ENCODE data around the gene PDLIM1. TPM values are rescaled to one million over a fixed set of nuclear protein-coding genes. Genes with fewer than 3 reads are reported as not detected.
A peak's percentile ranks its signal among the peaks of the same experiment; 100 is the strongest.

Gene PDLIM1
- total and polyA plus RNA-seq, 9 donors = 6.1 to 76.7 (median 47.8) TPM

DNA sequence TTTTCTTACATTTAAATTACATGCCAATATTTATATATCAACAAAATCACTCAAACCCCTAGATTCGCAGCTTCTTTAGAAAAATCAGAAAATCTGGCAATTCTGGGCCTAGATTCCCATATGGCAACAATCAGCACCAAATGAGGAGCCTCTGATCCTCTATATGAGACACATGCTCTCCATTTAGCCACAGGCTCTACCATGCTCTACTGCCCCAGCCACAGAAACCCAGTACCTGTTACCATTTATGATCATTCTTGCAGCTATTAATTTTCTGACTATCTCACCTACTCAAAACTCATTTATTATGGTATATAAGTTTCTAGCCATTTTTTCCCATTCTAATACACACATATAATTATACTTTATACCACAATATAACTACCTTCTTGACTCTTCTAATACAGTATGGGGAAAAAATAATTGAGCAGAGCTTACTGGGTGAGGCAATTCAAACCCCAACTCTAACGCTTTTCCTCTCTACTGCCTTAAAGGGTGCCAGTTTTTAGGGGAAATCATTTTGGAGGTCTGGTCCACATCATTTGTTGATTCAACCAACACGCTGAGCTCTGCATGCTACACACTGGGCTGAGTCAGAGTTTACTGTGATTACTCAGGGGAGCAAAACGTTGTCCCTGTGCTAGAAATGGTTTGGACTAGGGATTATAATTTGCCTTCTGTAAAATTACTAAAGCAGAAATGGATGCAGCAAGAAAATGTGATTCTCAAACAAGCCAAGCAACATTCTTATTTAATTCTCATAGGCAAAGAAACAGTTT, 11.6 kb downstream of the PDLIM1 start:
- 100% methylated on average over 1 of the region's 4 CpGs for WGBS (ENCODE audit: insufficient coverage)

DNA sequence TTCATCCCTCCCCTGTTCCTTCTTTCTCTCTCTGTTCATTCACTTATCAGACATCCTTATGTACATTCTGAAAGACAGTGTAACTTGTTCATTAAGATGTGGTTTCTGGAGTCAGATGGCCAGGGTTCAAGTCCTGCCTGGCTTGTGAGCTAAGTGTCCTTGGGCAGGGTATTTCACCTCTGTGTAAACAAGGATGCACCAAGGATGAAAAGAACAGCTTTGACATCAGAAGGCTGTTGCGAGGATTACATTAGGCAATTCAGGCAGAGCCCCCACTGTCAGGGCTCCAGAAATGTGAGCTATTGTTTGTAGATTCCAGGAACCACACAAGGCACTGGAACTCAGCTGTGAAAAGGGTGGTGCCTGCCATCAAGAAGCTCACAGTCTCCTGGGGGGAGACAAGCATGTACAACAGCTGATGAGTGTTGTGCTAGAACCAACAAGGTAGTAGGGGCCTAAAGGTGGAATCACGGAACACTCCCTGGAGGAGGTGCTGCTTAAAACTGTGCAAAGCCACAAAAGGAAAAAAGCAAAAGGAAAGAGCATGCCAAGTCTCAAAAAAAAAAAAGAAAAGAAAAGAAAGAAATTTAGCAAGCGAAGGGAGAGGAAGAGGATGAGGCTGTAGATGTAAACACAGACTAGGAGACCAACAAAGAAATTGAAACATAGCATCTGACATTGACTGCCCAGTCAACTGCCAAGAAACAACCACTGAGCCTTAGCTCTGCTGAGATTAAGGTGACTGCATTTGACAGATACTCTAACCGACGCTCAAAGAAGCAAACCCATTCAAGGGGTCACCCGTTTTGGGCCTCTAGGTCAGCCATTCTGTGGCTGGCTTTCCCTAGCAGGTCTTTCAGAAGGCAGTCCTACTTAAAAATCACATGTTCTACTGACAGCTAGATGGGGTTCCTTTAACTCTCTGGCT, 12.5 kb downstream of the PDLIM1 start:
- H3K36me3 ChIP-seq (ENCODE audit: control insufficient read depth, insufficient read depth, low read length) = no peaks in the 10 kb centered on the region
- no peak for DNase-seq
- H3K4me3 ChIP-seq (ENCODE audit: low read length) = no peak overlapping the region
- H3K27me3 ChIP-seq (ENCODE audit: control insufficient read depth, insufficient read depth, low read length) = no peaks in the 10 kb centered on the region
- no peak overlapping the region for H3K27ac ChIP-seq (ENCODE audit: low read length)
- H3K4me1 ChIP-seq (ENCODE audit: control insufficient read depth, insufficient read depth, low read length) = peaks cover 3% of the 10 kb centered on the region
- no peaks in the 10 kb centered on the region for H3K9me3 ChIP-seq (replicated peaks; ENCODE audit: control insufficient read depth, low read depth, low read length)
- 72% methylated on average over 5 of the region's 6 CpGs for WGBS (ENCODE audit: insufficient coverage)

More for the DNA sequence above, 11.6 kb downstream of the PDLIM1 start:
- no peak for DNase-seq
- H3K36me3 ChIP-seq (ENCODE audit: control insufficient read depth, insufficient read depth, low read length) = no peaks in the 10 kb centered on the region
- H3K9me3 ChIP-seq (replicated peaks; ENCODE audit: control insufficient read depth, low read depth, low read length) = no peaks in the 10 kb centered on the region
- no peak overlapping the region for H3K27ac ChIP-seq (ENCODE audit: low read length)
- no peak overlapping the region for H3K4me3 ChIP-seq (ENCODE audit: low read length)
- H3K4me1 ChIP-seq (ENCODE audit: control insufficient read depth, insufficient read depth, low read length) = peaks cover 2% of the 10 kb centered on the region
- no peaks in the 10 kb centered on the region for H3K27me3 ChIP-seq (ENCODE audit: control insufficient read depth, insufficient read depth, low read length)

DNA sequence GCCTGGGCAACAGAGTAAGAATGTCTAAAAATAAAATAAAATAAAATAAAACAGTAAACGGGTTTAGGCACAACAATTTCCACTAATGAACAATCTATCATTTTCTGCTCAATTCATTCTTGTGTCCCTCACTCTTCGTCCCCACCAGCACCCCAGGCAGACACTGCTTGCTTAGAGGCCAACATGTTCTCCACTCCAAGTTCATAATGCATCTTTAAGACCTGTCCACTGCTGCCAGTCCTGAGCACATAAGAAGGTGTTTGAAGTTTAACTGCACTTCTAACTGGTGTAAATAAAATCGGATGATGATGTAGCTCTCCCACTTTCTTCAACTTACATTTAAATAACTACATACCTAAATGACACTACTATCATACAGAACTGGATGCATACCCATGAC, 13.2 kb downstream of the PDLIM1 start:
- Histone ChIP-seq H3K27ac (ENCODE audit: low read length) (no peak overlapping the region), H3K4me3 (ENCODE audit: low read length) (no peak overlapping the region), H3K9me3 (replicated peaks; ENCODE audit: control insufficient read depth, low read depth, low read length) (no peaks in the 10 kb centered on the region), H3K27me3 (ENCODE audit: control insufficient read depth, insufficient read depth, low read length) (no peaks in the 10 kb centered on the region), H3K4me1 (ENCODE audit: control insufficient read depth, insufficient read depth, low read length) (peaks cover 4% of the 10 kb centered on the region), H3K36me3 (ENCODE audit: control insufficient read depth, insufficient read depth, low read length) (no peaks in the 10 kb centered on the region)
- 73% methylated on average over 2 of the region's 3 CpGs for WGBS (ENCODE audit: insufficient coverage)
- no peak for DNase-seq

DNA sequence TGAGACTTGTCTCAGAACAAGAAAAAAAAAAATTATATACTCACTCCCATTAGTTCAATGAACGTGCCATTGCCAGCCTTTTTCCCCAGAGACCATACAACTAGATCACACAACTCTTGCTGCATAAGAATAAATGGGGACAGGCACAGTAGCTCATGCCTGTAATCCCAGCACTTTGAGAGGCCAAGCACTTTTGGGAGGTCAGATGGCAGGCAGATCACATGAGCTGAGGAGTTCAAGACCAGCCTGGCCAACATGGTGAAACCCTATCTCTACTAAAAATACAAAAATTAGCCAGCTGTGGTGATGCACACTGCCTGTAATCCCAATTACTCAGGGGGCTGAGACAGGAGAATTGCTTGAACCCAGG, 13.6 kb downstream of the PDLIM1 start:
- peaks cover 4% of the 10 kb centered on the region for H3K4me1 ChIP-seq (ENCODE audit: control insufficient read depth, insufficient read depth, low read length)
- DNase-seq = no peak
- H3K27me3 ChIP-seq (ENCODE audit: control insufficient read depth, insufficient read depth, low read length) = no peaks in the 10 kb centered on the region
- 20% methylated on average over 1 of the region's 1 CpG for WGBS (ENCODE audit: insufficient coverage)
- H3K27ac ChIP-seq (ENCODE audit: low read length) = no peak overlapping the region
- H3K36me3 ChIP-seq (ENCODE audit: control insufficient read depth, insufficient read depth, low read length) = no peaks in the 10 kb centered on the region
- no peak overlapping the region for H3K4me3 ChIP-seq (ENCODE audit: low read length)
- H3K9me3 ChIP-seq (replicated peaks; ENCODE audit: control insufficient read depth, low read depth, low read length) = no peaks in the 10 kb centered on the region

DNA sequence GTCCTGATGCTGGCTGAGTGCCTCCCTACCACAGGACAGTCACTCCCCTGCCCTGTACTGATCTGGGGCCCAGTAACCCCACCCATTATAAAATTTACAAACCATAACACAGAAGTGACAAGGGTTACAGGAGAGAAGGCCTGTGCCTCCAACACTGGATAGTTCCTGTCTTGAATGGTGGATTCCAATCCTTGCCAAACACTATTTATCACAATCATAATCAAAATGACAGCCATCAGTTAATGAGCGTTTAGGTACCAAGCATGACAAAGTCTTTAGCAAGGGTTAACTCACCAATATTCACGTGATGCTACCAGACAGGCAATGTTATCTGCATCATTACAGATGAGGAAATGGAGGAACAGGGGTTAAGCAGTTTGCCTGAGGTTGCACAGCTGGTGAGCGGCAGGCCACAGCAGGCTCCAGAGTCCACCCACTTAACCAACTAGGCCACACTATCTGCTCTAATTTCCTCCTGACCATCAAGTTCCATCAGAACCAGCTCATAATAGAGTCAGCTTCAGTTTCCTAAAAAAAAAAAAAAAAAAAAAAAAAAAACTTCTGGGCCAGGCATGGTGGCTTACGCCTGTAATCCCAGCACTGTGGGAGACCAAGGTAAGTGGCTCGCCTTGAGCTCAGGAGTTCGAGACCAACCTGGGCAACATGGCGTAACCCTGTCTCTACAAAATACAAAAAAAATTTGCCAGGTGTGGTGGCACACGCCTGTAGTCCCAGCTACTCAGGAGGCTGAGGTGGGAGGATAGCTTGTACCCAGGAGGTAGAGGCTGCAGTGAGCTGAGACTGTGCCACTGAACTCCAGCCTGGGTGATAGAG, 14.2 kb downstream of the PDLIM1 start:
- no peak overlapping the region for H3K4me3 ChIP-seq (ENCODE audit: low read length)

DNA sequence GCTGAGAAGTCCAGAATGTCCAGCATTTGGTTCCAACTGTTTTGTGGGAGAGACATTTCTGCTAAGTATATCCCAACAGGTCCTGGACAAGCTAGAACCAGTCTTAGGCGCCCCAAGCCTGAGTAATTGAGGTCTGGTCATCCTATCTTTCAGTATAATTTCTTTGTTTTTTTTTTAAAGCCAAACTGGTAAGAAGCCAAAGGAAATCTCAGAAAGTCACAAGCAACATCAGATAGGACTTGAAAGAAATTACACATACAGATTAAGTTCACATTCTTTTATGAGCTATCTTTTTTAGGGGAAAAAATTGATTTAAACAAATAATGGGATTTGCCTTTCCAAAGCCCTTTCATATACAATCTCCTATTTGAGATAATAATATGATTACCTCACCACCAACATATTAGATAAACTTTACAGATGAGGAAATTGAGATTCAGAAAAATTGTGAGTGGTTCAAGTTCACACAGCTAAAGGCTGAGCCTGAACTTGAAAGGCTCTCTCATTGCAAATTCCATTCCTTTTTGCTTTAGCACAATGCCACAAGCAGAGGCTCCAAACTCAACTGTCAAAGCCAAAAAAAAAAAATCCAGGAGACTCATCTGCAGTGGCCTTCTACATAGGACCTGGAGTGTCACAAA, 15.0 kb downstream of the PDLIM1 start:
- H3K27ac ChIP-seq (ENCODE audit: low read length) = no peak overlapping the region
- H3K9me3 ChIP-seq (replicated peaks; ENCODE audit: control insufficient read depth, low read depth, low read length) = no peaks in the 10 kb centered on the region
- peaks cover 4% of the 10 kb centered on the region for H3K4me1 ChIP-seq (ENCODE audit: control insufficient read depth, insufficient read depth, low read length)
- no peak overlapping the region for H3K4me3 ChIP-seq (ENCODE audit: low read length)
- no peak for DNase-seq
- H3K36me3 ChIP-seq (ENCODE audit: control insufficient read depth, insufficient read depth, low read length) = no peaks in the 10 kb centered on the region
- WGBS (ENCODE audit: insufficient coverage) = no CpG with 5 or more reads among the region's 1 CpG
- H3K27me3 ChIP-seq (ENCODE audit: control insufficient read depth, insufficient read depth, low read length) = no peaks in the 10 kb centered on the region

More for the DNA sequence above, 14.2 kb downstream of the PDLIM1 start:
- Histone ChIP-seq H3K27me3 (ENCODE audit: control insufficient read depth, insufficient read depth, low read length) (no peaks in the 10 kb centered on the region), H3K9me3 (replicated peaks; ENCODE audit: control insufficient read depth, low read depth, low read length) (no peaks in the 10 kb centered on the region), H3K36me3 (ENCODE audit: control insufficient read depth, insufficient read depth, low read length) (no peaks in the 10 kb centered on the region), H3K27ac (ENCODE audit: low read length) (no peak overlapping the region), H3K4me1 (ENCODE audit: control insufficient read depth, insufficient read depth, low read length) (peaks cover 4% of the 10 kb centered on the region)
- 100% methylated on average over 3 of the region's 8 CpGs for WGBS (ENCODE audit: insufficient coverage)
- DNase-seq = no peak

DNA sequence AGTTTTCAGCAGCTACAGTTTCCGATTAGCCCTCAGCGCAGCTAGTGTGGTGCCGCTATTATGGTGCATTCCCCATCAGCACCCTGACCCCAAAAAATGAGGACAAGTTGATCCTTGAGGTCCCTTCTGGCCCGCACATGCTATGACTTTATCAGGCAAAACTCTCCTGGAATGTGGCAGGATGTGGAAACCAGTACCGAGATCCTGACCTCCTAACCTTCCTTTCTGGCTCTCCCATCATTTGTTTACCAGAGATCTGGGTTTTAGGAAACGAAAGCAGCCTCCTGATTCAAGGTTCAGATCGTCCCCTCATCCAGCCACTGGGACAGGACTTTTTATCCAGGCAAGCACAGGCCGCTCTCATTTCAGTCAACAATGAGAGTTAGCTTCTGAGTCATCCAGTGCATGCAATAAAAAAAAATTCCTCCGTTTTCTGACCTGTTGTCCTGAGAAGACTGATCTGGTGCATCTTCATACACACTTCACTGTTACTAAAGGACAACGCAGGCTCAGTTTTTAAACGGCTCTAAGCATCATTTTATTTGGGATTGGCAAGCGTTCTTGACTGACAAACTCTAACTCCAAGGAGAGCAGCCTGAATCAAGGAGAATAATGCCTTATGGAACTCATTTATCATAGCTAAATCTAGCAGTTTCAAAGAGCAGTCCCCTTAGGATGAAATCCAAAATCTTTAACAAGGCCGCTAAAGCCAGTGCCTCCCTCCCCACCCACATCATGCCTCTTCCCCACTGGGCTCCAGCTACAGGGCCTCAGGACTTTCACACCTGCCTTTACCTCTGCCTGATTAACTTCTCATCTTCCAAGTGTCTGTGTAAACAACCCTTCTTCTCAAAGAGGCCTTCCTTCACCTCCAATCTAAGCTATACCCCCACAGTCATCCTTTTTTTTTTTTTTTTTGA, 17.1 kb downstream of the PDLIM1 start:
- Histone ChIP-seq H3K36me3 (ENCODE audit: control insufficient read depth, insufficient read depth, low read length) (no peaks in the 10 kb centered on the region), H3K27ac (ENCODE audit: low read length) (peak overlapping the region; percentile 51), H3K4me1 (ENCODE audit: control insufficient read depth, insufficient read depth, low read length) (peaks cover 2% of the 10 kb centered on the region), H3K4me3 (ENCODE audit: low read length) (no peak overlapping the region), H3K27me3 (ENCODE audit: control insufficient read depth, insufficient read depth, low read length) (no peaks in the 10 kb centered on the region), H3K9me3 (replicated peaks; ENCODE audit: control insufficient read depth, low read depth, low read length) (no peaks in the 10 kb centered on the region)
- no peak for DNase-seq
- 61% methylated on average over 11 of the region's 13 CpGs for WGBS (ENCODE audit: insufficient coverage)

DNA sequence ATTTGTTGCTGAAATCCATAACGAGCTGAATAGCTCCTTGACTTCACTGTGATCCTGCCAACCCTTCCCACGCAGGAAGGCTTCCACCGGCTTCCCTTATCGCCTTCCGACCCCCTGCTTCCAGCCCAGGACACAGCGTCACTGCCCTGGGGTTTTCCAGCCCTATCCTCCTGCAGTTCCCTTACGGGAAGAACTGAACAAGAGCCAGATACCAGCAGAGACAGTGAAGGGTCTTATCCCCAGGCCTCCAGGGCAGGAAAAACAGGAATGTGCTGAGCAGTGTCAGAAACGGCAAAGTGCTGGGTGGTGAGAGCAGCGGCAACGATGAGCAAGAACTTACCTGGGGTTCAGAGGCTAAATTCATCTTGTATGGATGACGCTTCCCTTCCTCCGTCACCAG, 22.4 kb downstream of the PDLIM1 start:
- DNase-seq = peak; percentile 44
- peaks cover 2% of the 10 kb centered on the region for H3K36me3 ChIP-seq (ENCODE audit: control insufficient read depth, insufficient read depth, low read length)
- H3K4me1 ChIP-seq (ENCODE audit: control insufficient read depth, insufficient read depth, low read length) = peaks cover 5% of the 10 kb centered on the region
- H3K27me3 ChIP-seq (ENCODE audit: control insufficient read depth, insufficient read depth, low read length) = no peaks in the 10 kb centered on the region
- H3K4me3 ChIP-seq (ENCODE audit: low read length) = no peak overlapping the region
- WGBS (ENCODE audit: insufficient coverage) = 63% methylated on average over 8 of the region's 12 CpGs
- peak overlapping the region; percentile 74 for H3K27ac ChIP-seq (ENCODE audit: low read length)
- H3K9me3 ChIP-seq (replicated peaks; ENCODE audit: control insufficient read depth, low read depth, low read length) = no peaks in the 10 kb centered on the region

DNA sequence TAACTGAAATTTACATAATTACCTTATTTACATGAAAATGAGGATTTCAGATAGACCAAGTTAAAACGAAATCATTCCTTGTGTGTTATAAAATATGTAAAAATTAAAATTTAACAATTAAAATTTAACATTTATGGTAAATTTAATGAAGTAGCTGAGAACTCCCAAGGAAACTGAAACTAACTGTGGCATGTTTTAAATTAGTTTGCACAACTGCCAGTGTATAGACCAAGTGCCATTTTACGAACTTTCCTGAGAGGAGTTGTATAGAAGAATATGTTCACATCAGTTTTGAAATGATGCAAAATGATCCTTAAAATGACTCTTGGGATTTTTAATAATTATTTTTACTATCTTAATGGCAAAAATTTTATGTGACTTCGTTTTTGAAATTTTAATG, 23.6 kb downstream of the PDLIM1 start:
- Histone ChIP-seq H3K4me1 (ENCODE audit: control insufficient read depth, insufficient read depth, low read length) (peaks cover 3% of the 10 kb centered on the region), H3K27me3 (ENCODE audit: control insufficient read depth, insufficient read depth, low read length) (no peaks in the 10 kb centered on the region), H3K9me3 (replicated peaks; ENCODE audit: control insufficient read depth, low read depth, low read length) (no peaks in the 10 kb centered on the region), H3K36me3 (ENCODE audit: control insufficient read depth, insufficient read depth, low read length) (peaks cover 2% of the 10 kb centered on the region), H3K27ac (ENCODE audit: low read length) (no peak overlapping the region), H3K4me3 (ENCODE audit: low read length) (no peak overlapping the region)
- WGBS (ENCODE audit: insufficient coverage) = no CpG with 5 or more reads among the region's 3 CpGs
- no peak for DNase-seq

All from muscle of leg (tissue), 11 donors.